ENCODE results near the gene NCAM2.

DNA sequence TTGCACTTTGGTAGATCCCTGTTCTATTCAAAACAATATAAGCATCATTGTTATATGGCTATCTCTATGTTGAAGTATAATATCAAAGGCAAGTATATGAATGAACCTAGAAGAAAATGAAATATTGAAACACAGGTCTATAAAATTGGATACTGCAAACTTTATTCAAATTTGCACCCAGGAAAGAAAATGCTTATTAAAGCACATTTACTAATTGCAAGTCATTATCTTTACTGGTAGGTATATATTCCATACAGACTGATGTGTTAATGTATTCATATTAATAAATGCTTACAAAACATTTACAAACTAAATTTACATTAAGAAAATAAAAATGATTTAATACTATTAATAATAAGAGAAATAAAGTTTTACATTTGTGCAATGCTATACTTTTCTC, 469.8 kb downstream of the NCAM2 start:
- TF ChIP-seq EZH2phosphoT487 (IDR thresholded peaks at IDR 0.05; ENCODE audit: low read depth, severe bottlenecking, unreplicated experiment) (no peak), EZH2 (IDR thresholded peaks at IDR 0.05; ENCODE audit: borderline replicate concordance) (no peak)

Measured in hepatocyte (in vitro differentiated cells).